DMS79 treated with DMSO at 0.1 percent for 48 hours (cell line): ENCODE data around the gene OAF.

Experiments
- DNase-seq: peaks from one replicate; lab custom pipeline; 2025; lab: John Stamatoyannopoulos, UW

OAF gene

DNA sequence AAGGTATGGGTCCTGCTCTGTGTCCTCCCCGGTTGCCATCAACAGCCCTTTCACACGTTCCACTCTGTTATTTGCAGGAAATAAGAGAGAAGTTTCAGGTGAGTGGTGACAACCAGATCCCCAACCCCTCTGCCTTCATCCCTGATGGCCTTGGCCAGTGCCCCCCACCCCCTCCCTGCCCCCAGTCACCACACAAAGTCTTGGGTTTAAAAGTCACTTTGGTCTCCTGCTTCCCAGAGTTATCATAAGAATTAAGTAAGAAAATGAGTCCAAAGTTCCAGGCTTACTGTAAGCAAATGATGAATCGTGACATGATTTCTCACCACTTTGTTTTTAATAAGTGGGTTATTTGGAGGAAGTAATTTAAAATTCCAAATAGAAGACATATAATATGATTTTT lies 9.2 kb upstream of the OAF start:
- DNase-seq = no peak

DNA sequence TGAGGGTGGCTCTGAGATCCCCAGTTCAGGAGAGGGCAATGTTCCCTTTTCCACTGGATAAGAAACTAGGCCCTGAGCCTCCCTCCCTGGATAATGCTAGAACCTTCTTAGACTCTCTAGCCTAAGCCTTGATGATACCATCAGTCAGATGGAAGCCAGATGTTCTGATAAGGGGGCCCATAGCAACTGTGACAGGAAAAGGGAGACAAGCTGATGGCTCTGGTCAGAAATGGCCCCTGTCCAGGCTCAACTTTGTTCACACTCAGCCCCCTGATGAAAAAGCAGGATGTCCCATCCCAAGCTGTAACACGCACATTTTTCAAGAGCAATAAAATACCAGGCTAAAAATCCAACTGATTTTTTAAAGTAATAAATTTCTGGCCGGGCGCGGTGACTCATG lies 7.2 kb upstream of the OAF start:
- no peak for DNase-seq

DNA sequence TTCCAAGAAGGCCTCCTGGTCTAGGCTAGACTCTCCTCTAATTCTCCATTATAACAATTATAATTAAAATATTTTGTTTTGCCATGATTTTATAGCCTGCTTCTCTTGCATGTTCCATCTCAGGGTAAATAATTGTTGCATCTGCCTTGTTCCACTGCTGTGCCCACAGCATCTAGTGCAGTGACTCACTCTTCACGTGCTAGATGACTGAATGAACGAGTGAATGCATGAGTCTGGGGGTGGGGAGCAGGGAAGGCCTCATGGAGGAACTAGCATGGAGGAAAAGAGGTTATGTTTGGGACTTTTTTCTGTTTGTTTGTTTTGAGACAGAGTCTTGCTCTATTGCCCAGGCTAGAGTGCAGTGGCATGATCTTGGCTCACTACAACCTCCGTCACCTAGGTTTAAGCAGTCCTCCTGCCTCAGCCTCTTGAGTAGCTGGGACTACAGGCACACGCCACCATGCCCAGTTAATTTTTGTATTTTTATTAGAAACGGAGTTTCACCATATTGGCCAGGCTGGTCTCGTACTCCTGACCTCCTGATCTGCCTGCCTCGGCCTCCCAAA lies 5.2 kb upstream of the OAF start:
- DNase-seq = peak; percentile 20

DNA sequence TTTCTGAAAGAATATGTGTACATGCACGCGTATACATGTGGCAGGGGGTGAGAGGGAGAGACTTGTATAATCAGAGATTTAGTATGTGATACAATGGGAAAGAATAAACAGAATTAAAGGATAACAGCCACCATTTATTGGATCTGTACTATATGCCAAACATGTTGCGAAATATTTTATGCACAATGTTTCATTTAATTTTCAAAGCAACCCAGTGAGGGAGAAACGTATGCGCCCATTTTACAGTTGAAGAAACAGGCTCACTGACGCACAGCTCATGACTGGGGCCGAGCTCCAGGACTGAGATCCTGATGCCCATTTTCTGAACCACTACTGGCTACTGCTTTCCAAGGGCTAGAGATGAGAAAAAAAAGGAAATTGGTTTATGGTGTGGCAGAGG lies 3.3 kb upstream of the OAF start:
- no peak for DNase-seq

DNA sequence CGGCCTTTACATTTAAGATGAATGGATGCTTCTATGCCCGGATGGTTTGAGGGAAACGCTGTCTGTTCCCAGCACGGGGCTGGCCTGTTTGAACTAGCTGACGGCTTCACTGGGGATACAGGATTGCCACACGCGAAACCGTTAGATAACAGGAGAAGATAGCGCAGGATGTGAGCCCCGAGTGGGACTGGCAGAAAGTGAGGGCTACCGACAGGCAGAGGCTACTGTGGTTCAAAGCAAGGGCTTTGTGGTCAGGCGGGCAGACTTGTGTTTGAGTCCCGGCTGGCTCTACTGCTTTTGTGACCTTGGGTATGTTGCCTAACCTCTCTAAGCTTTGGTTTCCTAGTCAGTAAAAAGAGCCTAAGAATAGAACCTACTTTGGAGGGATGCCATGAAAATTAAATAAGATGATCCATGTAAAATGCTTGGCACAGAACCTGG lies 2.8 kb upstream of the OAF start:
- no peak for DNase-seq

DNA sequence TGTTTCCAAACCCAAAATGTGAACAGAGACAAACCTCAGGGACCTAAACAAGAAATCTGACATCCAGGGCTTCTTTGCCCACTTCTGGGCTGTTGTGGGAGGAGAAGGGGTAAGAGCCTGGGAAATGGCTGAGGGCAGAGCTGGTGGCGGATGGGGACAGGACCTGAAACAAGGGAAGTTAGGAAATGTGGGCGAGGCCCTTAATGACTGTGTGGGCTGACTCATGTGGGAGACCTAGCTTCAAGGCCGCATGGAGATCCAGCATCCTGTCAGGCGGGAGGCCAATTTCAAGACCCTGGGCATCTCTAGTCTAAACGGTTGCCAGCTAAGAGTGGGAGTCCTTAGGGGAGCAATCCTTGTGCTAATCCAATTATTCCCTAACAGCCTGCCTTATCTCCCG lies 2.1 kb upstream of the OAF start:
- no peak for DNase-seq

DNA sequence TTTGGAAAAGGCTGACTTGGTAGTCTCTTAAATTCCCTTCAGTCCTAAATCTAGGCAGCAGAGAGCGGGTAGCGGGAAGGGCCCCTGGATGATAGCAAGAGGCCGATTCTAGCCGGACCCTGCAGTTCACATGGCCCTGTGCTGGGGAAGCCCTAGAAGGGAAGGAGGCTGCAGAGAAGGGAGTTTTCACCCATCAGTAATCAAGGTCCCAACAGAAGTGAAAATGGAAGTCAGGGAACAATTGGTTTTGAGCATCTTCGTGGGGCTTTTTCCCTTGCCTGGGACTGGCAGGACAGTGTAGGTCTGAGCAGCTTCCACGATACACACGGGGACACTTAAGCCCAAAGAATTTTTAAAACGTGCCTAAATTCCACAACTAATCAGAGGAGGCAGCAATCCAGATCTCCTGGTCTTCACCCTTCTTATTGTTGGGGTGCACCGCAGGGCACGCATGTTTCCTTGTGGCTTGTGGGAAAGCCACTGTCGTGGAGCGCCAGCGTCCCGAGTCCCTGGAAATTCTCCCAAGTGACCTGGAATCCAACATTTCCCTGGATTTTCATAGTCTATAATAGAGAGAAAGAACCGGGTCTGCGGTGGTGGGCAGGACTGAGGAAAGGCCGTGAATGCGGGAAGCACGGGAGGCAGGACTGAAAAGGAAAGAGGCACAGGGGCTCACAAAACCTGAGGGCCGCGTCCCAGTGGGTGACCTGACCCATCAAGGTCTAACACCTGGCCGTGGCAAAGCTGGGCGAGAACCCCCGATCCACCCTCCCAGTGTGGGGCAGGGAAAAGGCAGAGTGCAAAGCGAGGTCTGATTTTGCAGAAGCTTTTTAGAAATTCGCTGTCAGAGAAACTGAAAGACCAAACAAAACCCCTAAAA lies 846 bp upstream of the OAF start:
- no peak for DNase-seq

DNA sequence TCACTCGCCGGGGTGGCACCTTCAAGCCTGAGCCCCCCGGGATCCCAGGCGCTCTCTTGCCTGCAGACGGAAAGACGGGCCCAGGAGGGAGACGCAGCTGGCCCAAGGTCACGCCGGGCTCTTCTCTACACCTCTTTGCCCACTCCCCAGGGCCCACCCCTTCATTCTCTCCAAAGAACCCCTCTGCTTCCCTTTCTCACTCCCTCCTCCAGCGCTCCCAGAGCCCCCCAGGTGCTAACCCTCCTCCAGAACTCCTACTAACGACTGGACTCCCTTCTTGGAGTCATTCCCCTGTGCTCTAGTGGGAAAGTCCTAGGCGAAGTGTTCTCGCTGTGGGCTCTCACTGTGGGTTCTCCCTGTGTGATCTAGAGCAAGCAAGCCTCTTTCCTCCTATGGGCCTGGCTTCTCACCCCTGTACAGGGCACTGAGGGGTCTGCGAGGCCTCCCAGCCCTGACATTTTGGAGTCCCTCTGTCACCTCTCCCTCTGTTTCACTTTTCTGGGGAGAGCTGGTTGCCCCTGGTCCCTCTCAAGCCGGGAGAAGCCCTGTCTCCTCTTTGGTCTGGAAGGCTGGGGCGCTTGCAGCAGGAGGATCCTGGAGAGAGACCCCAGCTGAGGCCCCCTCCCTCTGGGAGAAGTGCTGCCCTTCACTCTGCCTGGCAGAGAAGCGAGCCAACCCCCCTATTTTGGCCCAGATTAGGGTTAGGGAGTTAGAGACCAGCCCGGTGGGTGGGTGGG lies 858 bp downstream of the OAF start:
- no peak for DNase-seq

DNA sequence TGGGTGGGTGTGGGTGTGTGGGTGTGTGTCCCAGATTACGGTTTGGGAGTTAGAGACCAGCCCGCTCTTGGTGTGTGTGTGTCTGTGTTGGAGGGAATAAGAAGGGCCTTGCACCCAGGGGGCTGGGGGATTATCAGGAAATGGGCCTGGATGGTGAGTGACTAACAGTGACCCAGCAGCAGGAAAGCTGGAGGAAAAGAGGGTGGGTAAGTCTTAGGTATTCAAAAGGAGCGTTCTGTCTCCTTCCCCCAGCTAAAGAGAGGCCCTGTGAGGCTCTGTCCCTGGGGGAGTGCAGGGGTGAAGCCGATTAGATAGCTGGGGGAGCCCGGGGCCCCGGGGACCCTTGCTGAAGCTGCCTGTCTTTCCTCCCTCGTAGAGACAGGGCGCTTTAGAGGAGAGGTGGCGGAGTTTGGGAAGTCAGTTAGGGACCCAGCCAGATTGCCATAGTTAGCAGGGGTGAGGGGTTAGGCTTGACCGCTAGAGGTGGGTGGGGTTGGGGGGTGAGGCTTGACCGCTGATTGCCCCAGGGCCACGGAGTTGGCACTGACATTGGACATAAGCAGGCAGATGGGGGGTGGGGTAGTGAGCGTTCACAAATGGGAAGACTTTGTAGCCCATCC lies 1.5 kb downstream of the OAF start:
- no peak for DNase-seq

DNA sequence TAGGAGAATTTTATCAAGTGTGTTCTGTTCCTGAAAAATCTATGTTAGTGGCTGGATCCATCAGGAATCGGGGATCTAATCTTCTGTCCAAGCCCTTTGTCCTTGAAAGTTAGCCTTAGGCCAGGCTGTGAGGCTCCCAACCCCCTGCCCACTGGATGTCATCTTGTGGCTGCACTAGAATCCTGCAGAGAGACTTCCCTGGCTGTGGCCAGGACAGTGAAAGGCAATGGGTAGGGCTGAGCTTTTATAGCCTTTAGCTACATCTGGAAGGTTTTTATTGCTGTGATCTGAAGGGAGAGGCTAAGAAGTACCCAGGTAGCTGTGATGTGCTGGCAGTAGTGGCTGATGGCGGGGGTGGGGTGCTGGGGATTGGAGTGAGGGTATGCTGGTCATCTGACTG lies 2.1 kb downstream of the OAF start:
- DNase-seq = no peak

DNA sequence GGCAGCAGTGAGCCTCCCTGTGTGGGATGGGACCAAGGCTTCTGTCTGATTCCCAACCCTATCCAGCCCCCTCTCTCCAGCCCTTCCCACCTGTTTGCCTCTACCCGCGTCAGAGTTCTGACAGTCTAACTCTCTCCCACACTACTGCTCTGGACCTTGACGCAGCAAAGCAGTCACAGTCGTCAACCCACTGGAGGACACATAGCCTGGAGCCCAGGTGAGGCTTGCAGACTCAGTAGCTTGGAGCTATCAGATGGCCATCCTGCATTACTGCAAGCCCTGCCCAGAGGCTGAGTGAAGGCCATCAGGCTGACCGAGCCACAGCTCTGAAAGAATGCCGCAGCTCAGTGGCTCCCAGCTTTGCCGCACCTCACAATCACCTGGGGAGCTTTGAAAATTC lies 3.7 kb downstream of the OAF start:
- no peak for DNase-seq

DNA sequence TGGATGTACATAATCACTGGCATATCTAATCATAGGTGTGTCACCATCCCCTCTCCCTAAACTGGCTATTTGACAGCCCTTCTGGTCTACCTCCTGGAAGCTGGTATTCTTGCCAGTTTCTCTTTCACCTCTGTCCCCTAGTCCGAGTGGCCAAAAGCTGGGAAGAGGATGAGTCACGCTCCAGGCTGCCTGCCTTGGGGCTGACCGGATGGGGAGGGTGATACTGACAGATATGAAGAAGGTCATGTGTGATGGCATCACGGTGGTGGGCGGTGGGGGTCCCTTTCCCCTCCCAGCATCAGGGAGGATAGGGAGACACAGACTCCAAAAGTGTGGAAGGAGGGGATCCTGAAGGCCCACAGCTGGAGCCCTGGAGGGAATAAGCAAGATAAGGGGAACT lies 4.8 kb downstream of the OAF start:
- DNase-seq = no peak

DNA sequence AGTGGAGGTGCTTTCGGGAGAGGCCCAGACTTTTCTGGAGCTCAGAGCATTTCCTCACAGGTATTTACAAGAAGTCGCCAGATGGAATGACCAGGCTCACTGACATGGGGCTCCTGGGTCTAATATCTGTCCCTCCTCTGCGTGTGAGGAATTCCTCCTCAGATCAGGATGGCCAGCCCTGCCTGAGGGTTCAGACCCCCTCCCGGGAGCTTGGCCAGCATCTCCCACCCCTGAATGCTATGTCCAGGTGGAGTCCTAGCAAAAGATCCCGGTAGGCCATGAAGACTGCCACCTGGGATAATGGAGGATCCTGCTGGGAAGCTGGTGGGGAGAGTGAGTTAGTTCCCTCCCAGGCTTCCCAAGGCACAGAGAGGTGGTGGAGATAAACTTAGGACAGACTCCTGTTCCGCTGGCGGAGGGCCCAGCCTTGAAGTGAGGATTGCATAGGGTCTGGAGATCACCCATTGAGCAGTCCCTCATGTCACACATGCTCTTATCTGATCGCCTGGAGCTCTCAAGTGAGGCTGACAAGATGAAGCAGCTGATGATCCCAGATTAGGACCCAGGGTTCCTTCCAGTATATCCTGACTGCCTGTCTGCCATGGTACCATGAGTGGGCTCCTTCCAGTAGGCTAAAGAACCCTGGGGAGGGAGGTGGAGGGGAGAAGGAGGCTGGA lies 5.7 kb downstream of the OAF start:
- DNase-seq = no peak

DNA sequence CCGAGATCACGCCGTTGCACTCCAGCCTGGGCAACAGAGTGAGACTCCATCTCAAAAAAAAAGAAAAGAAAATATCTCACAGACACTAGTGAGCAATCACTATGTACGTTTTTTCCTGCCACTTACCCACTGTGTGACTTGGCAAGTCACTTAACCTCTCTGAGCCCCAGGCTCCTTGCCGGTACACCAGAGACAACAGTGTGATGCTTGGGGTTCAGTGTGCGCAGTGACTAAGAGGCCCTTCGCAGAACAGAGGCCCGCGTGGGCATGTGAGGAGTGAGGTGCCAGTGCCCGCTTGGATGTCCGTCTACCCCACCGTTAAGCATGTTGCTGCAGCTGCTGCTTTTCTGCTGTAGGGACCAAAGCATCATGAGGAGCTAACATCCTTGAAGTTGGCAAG lies 6.7 kb downstream of the OAF start:
- no peak for DNase-seq

DNA sequence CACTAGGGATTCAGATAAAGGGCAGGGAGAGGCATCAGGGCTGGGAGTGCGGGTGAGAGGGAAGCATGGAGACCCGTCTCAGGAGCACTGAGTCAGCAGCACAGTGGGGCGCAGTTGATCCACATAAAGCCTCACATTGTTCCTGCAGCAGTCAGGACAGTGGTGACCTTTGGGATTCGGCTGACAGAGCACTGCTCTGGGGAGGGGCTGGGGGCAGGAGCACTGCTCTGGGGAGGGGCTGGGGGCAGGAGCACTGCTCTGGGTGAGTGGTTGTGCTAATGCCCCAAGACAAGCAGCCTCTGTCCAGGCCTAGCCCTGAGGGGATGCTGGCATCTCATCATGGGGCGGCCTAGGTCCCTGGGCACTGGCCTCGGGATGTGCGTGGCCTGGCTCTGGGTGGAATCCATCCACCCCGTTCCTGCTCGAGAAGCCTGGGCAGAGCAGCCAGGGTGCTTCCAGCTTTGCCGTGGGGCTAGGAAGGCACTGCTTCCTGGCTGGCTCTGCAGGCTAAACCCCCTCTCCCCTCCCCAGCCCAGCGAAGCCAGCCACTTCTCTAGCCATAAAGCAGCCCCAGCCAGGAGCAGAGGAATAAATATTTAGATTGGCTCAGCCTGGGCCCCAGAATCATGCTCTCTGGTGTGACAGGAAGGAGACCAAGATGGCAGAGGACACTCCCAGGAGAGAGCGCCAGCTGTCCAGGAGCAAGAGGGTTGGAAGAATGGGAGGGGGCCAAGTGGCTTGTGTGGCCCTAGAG lies 7.3 kb downstream of the OAF start:
- no peak for DNase-seq

DNA sequence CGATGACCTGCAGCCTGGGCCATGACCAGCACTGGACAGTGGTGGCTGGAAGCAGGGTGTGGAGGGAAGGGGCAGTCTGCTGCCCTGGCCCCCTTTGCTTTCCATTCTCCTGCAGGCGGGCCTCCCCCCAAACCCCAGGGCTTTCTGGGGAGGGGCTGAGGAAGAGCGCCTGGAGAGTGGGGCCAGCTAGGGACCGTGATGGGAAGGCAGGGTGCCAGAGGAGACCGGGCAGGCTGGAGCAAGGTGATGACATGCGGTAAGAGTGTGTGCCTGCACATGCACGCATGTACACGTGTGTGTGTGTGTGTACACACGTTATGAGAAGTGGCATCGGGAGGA lies 7.8 kb downstream of the OAF start:
- no peak for DNase-seq

DNA sequence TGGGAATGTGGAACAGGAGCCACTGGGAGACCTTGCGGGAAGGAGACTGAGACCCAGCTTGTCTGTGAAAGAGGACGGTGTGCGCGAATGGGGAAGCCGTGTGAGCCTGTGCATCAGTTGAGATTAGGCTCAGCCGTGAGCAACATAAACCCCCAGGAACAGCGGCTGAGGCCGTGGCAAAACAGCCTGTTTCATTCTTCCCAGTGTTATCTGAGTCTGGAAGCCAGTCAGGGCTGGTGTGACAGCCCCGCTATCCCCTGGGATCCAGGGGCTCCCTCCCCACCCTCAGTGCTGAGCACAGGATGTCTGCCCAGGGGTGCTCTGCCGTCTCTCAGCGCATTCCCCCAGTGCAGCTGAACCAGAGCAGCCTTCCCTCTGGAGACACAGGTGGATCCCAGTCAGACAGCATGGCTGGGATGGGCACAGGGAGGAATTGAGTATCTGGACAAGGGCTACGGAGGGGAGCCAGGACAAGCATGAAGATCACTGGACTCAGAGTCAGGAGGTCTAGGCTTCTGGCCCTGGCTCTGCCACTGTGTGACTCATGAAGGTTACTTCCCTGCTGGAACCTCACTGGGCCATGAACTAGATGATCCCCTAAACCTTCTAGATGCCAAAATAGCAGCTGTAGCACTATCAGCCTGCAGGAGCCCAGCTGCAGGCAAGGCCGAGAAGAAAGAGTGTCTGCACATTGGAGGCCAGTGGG lies 8.6 kb downstream of the OAF start:
- DNase-seq = no peak

DNA sequence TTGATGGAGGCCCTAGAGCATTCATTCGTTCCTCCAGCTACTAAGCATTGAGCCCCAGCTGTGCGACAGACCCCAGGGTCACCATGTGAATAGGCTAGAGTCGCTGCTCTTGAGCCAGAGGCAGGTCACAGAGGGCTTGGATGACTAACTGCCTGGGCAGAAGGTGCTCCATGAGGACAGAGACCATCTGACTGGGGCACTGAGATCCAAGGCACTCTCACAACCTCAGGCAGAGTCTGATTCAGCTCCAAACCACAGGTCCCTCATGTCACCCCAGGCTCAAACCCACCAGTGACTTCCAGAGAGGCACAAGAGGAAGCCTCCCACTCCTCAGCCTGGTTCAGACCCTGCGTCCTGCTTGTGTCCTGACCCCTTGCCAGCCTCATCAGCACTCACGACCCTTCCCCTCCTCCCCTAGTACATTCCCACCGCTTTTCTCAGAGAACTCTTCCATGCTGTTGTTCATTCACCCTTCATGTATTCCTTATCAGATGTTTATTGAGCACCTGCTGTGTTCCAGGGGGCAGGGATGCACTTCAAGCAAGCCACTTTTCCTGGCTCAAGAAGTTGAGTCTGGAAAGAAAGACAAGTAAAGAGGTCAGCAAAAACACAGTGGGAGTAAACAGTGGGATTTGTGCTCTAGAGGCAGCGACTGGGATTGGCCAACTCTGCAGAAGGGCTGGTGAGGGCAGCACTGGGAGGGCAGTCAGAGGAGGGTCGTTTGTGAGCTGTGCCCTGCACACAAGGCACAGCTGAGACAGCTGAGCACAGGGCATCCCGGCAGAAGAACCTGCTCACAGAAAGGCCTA lies 9.3 kb downstream of the OAF start:
- DNase-seq = no peak

DNA sequence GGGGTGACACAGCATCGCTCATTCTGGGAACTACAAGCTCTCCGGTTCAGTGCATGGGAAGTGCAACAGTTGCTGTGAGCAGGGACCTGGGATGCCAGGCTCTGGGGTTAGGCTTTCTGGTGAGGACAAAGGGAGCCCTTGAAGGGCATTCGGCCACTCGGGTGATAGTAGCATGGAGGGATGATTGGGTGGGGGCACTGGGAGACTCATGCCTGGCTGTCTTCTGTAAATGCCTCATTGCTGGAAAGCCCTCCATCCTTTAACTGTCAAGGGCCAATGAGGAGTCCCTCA lies 9.9 kb downstream of the OAF start:
- no peak for DNase-seq

DNA sequence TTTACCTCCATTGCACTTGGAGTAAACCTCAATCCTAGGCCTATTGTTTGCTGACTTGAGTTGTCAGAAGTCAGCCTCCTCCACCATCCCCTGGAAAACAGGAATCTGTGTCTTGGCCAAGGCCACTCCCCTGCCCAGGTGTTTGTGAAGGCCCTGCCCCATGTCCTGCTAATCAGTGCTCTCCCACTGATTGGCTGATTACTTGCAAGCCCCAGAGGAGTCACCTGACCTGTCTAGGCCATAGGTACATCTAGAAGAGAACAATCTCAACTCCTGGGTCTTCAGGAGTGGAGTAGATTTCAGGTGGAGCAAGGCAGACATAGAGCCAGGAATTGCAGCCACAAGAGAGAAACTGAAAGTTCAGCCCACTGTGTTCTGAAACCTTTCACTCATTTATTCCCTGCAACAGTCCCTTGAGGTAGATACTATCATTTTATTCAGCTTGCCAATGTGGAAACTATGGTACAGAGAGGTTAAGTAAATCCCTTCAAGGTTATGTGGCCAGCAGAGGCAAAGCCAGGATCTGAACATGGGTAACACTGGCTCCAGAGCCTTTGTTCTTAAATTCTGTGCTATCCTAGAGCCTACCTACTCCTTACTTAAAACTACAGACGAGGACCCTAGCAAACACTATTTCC lies 10.4 kb downstream of the OAF start:
- no peak for DNase-seq
